ENCODE data around the gene HDLBP. TPM values are rescaled to one million over a fixed set of nuclear protein-coding genes. Genes with fewer than 3 reads are reported as not detected.

Gene HDLBP
- total and polyA plus RNA-seq, 8 donors, result 273 to 996 (median 749) TPM

- FAIRE-seq (no peak), ATAC-seq (no peak), DNase-seq (peak in 2 of 6 donors; percentile 11 to 39)
- Histone ChIP-seq H3K4me3 (no peak overlapping the region), H3K36me3 (no peaks in the 10 kb centered on the region), H3K27ac (no peak overlapping the region), H3K4me1 (peaks cover 0 to 2% (median under 1%) of the 10 kb centered on the region in 3 donors), H3K27me3 (no peaks in the 10 kb centered on the region), H3K9me3 (no peaks in the 10 kb centered on the region)
- no peak for TF ChIP-seq CTCF (IDR thresholded peaks at IDR 0.05)
- WGBS, 2 donors, result 73 to 76% methylated on average over 7 of the region's 7 CpGs
- intact Hi-C loops (cut with DNase I), result no loop called here
Observed at GRCh38 chr2:241213567-241213966, 101.9 kb downstream of the HDLBP start.

- Histone ChIP-seq H3K4me3 (no peak overlapping the region), H3K4me1 (no peaks in the 10 kb centered on the region), H3K9me3 (no peaks in the 10 kb centered on the region), H3K27me3 (no peaks in the 10 kb centered on the region), H3K36me3 (no peaks in the 10 kb centered on the region), H3K27ac (no peak overlapping the region)
- ATAC-seq, result no peak
- WGBS, 2 donors, result 80 to 87% methylated on average over 13 of the region's 13 CpGs
- TF ChIP-seq CTCF (IDR thresholded peaks at IDR 0.05), result no peak
- peak in 2 of 6 donors; percentile 20 to 63 for DNase-seq
- no peak for FAIRE-seq
- intact Hi-C loops (cut with DNase I), result no loop called here
Observed at GRCh38 chr2:241213041-241213440, 102.4 kb downstream of the HDLBP start.

GRCh38 chr2:241211276-241211675 is 104.2 kb downstream of the HDLBP start:
- FAIRE-seq, result no peak
- no peaks in the 10 kb centered on the region for H3K4me1 ChIP-seq
- intact Hi-C loops (cut with DNase I), result no loop called here
- H3K27me3 ChIP-seq, result no peaks in the 10 kb centered on the region
- 42 to 76% methylated on average over 2 of the region's 2 CpGs for WGBS, 2 donors
- peak in 1 of 6 donors; percentile 7 for DNase-seq
- H3K4me3 ChIP-seq, result no peak overlapping the region
- no peaks in the 10 kb centered on the region for H3K36me3 ChIP-seq
- H3K27ac ChIP-seq, result no peak overlapping the region
- no peak for TF ChIP-seq CTCF (IDR thresholded peaks at IDR 0.05)
- no peaks in the 10 kb centered on the region for H3K9me3 ChIP-seq
- ATAC-seq, result no peak

GRCh38 chr2:241209271-241209670 is 106.2 kb downstream of the HDLBP start:
- DNase-seq, result peak in 2 of 6 donors; percentile 21 to 69
- ATAC-seq, result no peak

More at GRCh38 chr2:241209271-241209670, 106.2 kb downstream of the HDLBP start:
- no peaks in the 10 kb centered on the region for H3K9me3 ChIP-seq
- no peaks in the 10 kb centered on the region for H3K27me3 ChIP-seq
- no peak for TF ChIP-seq CTCF (IDR thresholded peaks at IDR 0.05)
- 80 to 91% methylated on average over 26 to 33 of the region's 33 CpGs for WGBS, 2 donors
- H3K36me3 ChIP-seq, result no peaks in the 10 kb centered on the region
- no peaks in the 10 kb centered on the region for H3K4me1 ChIP-seq
- intact Hi-C loops (cut with DNase I), result no loop called here
- FAIRE-seq, result no peak
- no peak overlapping the region for H3K27ac ChIP-seq
- H3K4me3 ChIP-seq, result no peak overlapping the region

Data from pancreas (tissue), 10 donors.